Omental fat pad (tissue), 4 donors: ENCODE results near the gene ITGA1. TPM values are rescaled to one million over a fixed set of nuclear protein-coding genes. Genes with fewer than 3 reads are reported as not detected.
"Not testable (repeated sequence)": the region's sequence is repeated elsewhere in the genome, so short reads cannot be mapped to it uniquely, and the experiment has no call there.

Experiments used
- ATAC-seq: fragments of 150-250 bp; one replicate; pipeline ENCODE4 v1.9.1; 2016; ENCODE audit warnings: mild to moderate bottlenecking, moderate library complexity; ENCODE audit not compliant: low FRiP score
- DNase-seq: peaks from one replicate; pipeline ENCODE4 v3.0.0-alpha.2; 2019; ENCODE audit warnings: low spot score
- total RNA-seq, 4 donors: library from RNA; depleted of rRNA; stranded (reverse); fragments of >200 nt; gene quantifications; one replicate each; pipeline ENCODE4 v1.1.0, GENCODE V29; 2016
- TF ChIP-seq, protein P1 (sequence below), 3 donors: fragments of 450-650 bp; IDR thresholded peaks; one replicate each; pipeline ENCODE4 v1.5.1; 2016 to 2017; ENCODE audit warnings: antibody characterized with exemption in 3 of 3, mild to moderate bottlenecking in 3 of 3, moderate library complexity in 2 of 3

The ITGA1 gene
- total RNA-seq, 4 donors from 2014 or later = 23.0 to 181 (median 55.0) TPM

DNA sequence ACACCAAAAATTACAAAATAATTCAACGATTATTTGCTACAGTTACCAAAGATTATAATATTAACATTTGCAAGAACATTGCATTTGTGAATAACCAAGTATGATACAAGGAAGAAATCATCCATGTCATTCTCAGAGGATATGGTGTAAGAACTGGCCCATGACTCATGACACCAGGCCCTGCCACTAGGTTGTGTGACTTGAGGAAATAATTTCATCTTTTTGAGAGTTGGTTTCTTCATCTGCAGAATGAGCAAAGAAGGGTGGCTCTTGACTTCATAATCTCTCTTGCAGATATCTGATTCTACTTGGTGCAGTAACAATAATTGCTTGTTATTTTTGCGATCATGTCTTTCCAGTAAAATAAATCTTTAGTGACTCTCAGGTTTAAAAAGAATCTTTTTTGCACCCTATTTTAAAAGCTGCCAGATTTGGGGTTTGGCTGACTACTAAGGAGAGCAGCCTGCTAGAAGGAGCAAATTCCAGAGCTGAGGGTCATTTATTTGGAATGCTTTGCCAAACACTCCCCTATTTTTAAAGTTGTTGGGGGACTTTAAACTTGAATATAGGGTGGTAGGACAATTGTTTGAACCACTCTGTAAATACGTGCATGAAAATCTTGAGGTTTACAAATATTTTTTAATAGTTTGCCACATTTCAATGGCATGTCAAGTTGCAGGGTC, 23.5 kb downstream of the ITGA1 start:
- no peak for DNase-seq
- ATAC-seq = no peak
- TF ChIP-seq, protein P1, sequence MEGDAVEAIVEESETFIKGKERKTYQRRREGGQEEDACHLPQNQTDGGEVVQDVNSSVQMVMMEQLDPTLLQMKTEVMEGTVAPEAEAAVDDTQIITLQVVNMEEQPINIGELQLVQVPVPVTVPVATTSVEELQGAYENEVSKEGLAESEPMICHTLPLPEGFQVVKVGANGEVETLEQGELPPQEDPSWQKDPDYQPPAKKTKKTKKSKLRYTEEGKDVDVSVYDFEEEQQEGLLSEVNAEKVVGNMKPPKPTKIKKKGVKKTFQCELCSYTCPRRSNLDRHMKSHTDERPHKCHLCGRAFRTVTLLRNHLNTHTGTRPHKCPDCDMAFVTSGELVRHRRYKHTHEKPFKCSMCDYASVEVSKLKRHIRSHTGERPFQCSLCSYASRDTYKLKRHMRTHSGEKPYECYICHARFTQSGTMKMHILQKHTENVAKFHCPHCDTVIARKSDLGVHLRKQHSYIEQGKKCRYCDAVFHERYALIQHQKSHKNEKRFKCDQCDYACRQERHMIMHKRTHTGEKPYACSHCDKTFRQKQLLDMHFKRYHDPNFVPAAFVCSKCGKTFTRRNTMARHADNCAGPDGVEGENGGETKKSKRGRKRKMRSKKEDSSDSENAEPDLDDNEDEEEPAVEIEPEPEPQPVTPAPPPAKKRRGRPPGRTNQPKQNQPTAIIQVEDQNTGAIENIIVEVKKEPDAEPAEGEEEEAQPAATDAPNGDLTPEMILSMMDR (IDR thresholded peaks at IDR 0.05) = no peak

DNA sequence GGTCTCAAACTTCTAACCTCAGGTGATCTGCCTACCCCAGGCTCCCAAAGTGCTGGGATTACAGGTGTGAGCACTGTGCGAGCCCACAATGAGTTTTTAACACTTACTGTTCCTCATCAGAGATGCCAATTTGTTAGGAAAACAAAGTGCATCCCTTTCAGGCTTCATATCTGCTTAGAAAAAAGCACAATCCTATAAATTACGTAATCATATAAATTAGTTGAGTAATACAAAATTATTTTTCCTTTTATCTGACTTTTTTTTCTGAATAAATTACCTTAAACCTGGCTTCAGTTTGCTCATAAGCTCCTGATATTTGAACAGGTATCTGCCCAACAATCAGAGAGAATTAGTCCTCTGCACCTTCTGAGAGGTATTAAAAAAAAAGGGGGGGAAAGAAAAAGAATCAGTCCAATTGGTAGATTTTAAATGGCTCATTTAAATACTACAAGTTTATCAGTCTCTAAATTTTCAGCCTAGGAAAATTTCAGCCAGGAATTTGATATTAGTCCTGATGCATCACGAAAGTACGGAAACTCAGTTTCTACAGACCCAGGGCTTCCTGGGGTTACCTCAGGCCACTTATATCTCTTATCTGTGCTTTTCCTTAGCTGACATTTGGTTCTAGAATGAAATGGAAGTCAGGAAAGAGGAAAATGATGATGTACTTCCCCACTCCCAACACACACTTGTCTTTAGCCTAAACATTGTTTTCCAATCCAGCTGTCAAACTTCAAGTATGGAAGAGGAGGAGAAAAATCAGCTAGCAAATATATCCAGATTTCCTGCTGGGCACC, 26.8 kb downstream of the ITGA1 start:
- no peak for ATAC-seq
- TF ChIP-seq, protein P1 (IDR thresholded peaks at IDR 0.05) = no peak

DNA sequence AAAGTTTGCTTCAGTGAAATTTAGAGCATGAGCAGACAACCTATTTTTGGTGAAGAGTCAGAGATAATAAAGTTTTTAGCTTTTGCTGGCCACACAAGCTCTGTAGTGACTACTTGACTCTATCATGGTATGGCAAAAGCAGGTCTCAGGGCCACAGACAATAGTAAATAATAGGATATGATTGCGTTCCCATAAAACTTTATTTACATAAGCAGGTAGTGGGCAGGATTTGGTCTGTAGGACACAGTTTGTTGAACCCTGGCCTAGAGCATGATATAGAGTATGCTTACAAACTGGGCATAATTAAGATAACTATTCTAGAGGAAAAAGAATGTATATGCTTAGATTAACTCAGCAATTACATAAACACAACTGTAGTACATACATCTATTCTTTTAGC, 30.1 kb downstream of the ITGA1 start:
- ATAC-seq = no peak
- TF ChIP-seq, protein P1 (IDR thresholded peaks at IDR 0.05) = no peak
- DNase-seq = no peak

More for the DNA sequence above, 26.8 kb downstream of the ITGA1 start:
- DNase-seq = no peak

DNA sequence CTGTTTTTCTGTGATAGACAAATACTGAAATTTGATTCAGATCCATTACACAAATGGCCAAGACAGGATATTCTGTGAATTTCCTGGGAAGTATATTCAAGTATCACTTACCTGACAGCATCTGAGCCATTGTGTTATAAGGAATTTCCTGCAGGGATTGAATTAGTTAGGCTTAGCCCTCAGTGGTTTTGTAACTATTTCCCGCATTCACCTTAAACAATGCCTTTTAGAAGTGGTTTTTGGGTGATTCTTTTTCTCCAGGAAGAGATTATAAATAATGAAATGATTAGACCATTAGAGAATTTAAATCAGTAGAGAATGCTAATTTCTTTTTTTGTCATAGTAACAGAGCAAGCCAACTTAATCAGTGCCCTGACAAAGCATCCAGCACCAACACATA, 30.6 kb downstream of the ITGA1 start:
- TF ChIP-seq, protein P1 (IDR thresholded peaks at IDR 0.05) = no peak
- ATAC-seq (no peak), DNase-seq (no peak)

DNA sequence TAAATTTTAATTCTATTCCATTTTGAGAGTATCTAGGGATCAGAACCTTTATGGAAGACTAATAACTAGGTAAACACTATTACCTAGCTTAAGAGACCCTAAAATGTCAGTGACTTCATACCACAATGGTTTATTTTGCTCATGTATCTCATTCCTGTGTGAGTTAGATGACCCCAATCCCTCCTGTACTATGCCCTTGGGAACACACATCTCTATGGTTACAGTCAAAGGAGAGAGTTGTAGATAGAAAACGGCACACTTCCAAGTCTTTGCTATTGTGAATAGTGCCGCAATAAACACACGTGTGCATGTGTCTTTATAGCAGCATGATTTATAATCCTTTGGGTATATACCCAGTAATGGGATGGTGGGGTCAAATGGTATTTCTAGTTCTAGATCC, 31.1 kb downstream of the ITGA1 start:
- DNase-seq, ATAC-seq: not testable (repeated sequence)

DNA sequence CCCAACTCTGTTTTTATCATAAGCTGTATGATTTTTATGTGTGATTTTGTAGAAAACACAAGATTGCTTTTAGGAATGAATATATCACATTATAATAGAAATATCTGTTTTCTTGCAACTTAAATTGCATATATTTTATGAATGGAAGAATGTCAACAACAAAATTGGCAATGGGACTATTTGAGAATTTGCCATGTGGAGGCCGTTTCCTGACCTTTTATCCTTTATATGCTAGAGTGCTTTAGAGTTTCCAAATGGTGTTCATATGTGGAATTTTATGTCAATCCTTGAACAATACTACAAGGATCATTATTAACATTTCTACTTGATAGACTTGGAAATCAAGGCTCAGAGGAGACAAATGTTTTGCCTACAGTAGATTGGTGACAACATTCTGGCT, 34.2 kb downstream of the ITGA1 start:
- TF ChIP-seq, protein P1 (IDR thresholded peaks at IDR 0.05) = no peak
- no peak for ATAC-seq
- DNase-seq = no peak

DNA sequence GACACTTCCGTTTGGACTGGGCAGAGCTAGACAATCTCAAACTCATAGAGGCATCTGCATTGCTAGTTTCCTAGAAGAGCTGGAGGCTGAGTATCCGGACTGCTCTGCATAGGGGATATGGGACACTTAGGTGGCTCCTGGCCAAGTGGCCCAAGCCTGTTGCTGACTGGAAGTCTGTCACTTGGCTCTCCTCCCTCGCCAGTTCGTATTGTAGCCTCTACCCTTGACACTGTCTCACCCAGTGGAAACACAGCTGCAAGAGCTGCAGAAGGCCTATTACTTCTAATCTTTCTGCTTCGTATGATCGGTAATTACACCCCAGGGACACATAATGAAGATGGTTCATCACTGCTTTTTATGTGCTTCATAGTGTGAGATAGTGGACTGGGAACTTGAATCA, 34.7 kb downstream of the ITGA1 start:
- DNase-seq (no peak), ATAC-seq (peak; percentile 62)
- TF ChIP-seq, protein P1 (IDR thresholded peaks at IDR 0.05) = no peak
